SK-N-MC (cell line): ENCODE data around the gene EPDR1.

Source experiments
- DNase-seq: peaks from one replicate; pipeline ENCODE4 v3.0.0-alpha.2; 2011; ENCODE audit warnings: low read depth, low spot score
- H3K27ac ChIP-seq: fragments of 200-600 bp; sonication (generic); 2 replicates; pipeline ENCODE4 v1.5.1; 2016; ENCODE audit warnings: mixed run types
- H3K36me3 ChIP-seq: fragments of 200-600 bp; sonication (generic); 2 replicates; pipeline ENCODE4 v1.6.1; 2017; ENCODE audit warnings: antibody characterized with exemption, low read length, mixed read lengths; ENCODE audit not compliant: insufficient read depth
- H3K4me3 ChIP-seq: fragments of 200-600 bp; sonication (generic); 2 replicates; pipeline ENCODE4 v1.5.1; 2016
- H3K9ac ChIP-seq: fragments of 200-600 bp; sonication (generic); 2 replicates; pipeline ENCODE4 v1.8.0; 2017; ENCODE audit warnings: mixed run types, mixed read lengths; ENCODE audit not compliant: insufficient read length
- H3K9me3 ChIP-seq: fragments of 200-600 bp; sonication (generic); 2 replicates; pipeline ENCODE4 v1.6.1; 2017; ENCODE audit warnings: low read depth, mild to moderate bottlenecking, antibody characterized with exemption, low read length, moderate library complexity, mixed read lengths
- EZH2 ChIP-seq: fragments of 200-600 bp; sonication (generic); IDR thresholded peaks from one replicate; pipeline ENCODE4 v1.6.1; 2017; ENCODE audit warnings: antibody characterized with exemption
- FOXP2 ChIP-seq: optimal IDR thresholded peaks from 2 replicates; pipeline ENCODE3; 2011; ENCODE audit warnings: mild to moderate bottlenecking, moderate library complexity; ENCODE audit not compliant: insufficient read depth; ENCODE audit errors: extremely low read length, control extremely low read depth
- POLR2AphosphoS5 ChIP-seq: IDR thresholded peaks from 2 replicates; pipeline ENCODE4 v1.6.1; 2012; ENCODE audit warnings: mild to moderate bottlenecking, low read depth, low read length, borderline replicate concordance

Gene EPDR1

DNA sequence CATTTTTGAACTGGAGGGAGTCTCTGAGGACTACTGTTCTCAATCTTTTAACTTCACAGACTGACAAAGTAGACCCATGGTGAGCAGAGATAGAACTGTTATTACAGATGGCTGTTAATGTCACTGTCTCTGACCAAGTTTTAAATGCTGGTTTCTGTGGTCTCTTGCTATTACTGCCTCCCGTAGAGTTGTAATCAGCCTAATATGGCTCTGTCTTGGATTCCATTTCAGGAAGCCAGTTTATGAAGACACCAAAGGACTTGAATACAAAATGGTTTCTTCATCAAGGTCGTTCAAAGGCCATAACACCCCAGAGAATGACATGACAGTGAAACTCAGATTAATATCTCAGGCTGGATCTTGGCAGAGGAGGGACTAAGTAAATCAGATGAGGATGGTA, 7.7 kb upstream of the EPDR1 start:
- no peak for DNase-seq
- Histone ChIP-seq H3K4me3 (no peak overlapping the region), H3K9ac (no peak overlapping the region), H3K27ac (no peak overlapping the region), H3K36me3 (no peaks in the 10 kb centered on the region), H3K9me3 (no peaks in the 10 kb centered on the region)
- no peak for TF ChIP-seq POLR2AphosphoS5
- TF ChIP-seq EZH2, result no peak
- no peak for TF ChIP-seq FOXP2

DNA sequence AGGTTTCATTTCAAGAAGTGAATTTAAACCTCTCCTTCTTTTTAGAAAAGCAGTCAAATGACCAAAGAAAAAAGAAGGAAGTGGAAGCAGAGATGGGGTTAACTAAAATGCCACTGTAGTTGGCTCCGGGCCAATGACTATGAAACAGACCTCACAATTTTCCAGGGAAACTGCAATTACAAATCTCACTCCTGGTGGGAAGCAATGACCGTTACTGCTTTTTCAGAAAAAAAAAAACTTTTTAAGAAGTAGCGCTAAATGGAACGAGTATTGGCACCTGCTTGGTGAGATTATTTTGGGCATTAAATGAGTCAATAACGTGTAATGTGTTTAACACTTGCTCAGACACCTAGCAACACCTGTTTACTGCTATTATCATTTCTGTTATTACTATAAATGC, 5.0 kb upstream of the EPDR1 start:
- no peak for TF ChIP-seq EZH2
- TF ChIP-seq FOXP2, result no peak
- TF ChIP-seq POLR2AphosphoS5, result no peak
- H3K27ac ChIP-seq, result no peak overlapping the region
- no peak overlapping the region for H3K4me3 ChIP-seq
- no peaks in the 10 kb centered on the region for H3K36me3 ChIP-seq
- no peak overlapping the region for H3K9ac ChIP-seq
- H3K9me3 ChIP-seq, result no peaks in the 10 kb centered on the region
- DNase-seq, result no peak

DNA sequence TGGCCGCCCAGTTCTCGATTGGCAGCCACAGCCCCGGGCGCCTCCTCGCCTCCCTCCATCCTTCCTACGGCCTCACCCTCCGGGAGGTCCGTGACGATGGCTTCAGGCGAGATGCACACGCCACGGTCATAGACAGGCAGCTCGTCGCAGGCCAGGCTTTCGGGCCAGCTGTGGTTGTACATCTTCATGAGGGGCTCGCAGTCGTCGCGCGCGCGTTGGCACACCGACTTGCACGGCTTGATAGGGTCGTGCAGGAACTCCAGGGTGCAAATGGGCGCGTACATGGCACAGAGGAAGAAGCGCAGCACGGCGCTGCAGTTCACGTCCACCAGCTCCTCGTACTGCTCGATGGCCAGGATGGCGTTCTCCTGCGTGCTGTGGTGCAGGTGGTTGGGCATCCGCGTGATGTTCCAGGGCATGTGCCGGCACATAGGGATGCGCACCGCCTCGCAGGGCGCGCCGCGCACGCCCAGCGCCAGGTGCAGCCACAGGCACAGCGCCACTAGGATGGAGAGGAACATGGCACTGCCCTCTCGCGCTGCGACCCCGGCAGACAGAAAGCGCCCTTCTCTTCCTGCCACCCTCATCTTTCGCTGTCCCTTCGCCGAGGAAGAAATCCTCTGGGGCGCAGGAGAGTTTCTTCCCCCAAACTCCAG, 4.3 kb upstream of the EPDR1 start:
- TF ChIP-seq POLR2AphosphoS5, result no peak
- no peak for TF ChIP-seq EZH2
- TF ChIP-seq FOXP2, result no peak
- H3K27ac ChIP-seq, result no peak overlapping the region
- DNase-seq, result no peak
- no peaks in the 10 kb centered on the region for H3K36me3 ChIP-seq
- H3K9ac ChIP-seq, result no peak overlapping the region
- H3K4me3 ChIP-seq, result peak overlapping the region; percentile 69
- H3K9me3 ChIP-seq, result no peaks in the 10 kb centered on the region

DNA sequence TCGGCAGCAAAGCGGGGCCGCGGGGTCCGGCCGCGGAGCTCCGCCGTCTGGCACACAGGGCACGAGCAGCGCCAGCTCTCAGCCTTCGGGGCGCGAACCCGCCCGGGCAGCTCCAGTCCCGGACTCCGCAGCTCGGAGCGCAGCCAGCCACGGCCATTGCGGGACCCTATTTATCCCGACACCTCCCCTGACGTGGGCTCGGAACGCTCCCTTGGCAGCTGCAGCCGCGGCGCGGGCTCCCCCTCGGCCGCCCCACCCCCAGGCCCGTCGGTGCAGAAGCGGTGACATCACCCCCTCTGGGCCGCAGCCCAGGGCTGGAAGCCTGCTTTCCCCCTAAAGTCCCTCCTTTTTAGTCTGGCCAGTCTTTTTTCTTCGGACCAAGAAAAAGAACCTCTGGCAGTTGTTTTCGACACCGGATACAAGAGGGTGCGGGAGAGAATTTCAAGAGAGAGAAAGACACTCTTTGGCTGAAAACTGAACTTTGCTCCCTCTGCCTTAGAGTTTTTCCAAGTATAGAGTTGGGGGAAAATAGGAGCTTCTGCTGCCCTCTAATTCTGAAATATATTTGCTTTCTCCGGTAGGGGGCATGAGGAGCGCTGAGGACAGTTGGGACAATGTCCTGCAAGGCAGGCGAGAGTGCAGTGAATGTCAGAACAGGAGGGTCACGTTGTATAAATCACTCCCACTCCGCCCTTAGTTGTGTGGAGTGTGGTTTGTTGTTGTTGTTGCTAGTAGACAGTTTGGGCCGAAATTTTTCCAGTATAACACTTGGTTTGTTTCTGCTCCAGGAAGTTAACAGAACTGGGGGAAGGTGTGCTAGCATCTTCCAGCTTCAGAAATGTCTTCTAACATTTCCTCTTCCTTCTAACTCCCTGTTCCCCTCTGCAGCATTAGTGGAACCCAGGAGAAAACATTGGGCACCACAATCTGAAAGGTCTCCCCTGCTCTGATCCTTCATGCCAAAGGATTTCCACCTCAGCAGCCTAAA, 3.5 kb upstream of the EPDR1 start, which contains the start of gene SFRP4:
Gene SFRP4, minus strand, starts transcription at position 145 of the 988 bp plus-strand sequence. CDS start 280 bp downstream, outside the sequence.
- TF ChIP-seq POLR2AphosphoS5 (no peak), FOXP2 (no peak), EZH2 (no peak)
- Histone ChIP-seq H3K4me3 (peak within 1 kb of the TSS; percentile 69), H3K9me3 (no peaks in the 10 kb centered on the region), H3K27ac (no peak within 1 kb of the TSS), H3K9ac (peak within 1 kb of the TSS; percentile 44), H3K36me3 (no peaks in the 10 kb centered on the region)
- no peak for DNase-seq

DNA sequence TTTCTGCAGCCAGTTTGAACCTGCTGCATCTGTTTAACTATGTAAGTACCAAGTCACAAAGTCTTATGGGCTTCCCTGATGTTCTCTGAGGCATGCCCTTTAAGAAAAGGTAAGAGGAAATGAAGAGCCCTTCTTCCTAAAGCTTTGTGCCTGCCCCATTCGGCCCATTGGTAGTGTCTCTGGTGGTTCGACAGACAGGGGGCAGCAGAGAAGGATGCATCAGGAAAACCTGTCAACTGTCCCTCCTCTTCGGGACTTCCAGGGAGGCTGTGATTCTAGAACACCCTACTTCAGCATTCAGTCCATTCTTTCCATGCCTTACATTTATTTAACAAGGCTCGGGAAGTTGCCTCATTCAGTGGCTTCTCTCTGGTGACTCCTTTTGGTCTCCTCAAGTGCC, 1.9 kb upstream of the EPDR1 start:
- Histone ChIP-seq H3K9me3 (no peaks in the 10 kb centered on the region), H3K4me3 (no peak overlapping the region), H3K36me3 (peaks cover 9% of the 10 kb centered on the region; the same call in 1 of the 2 replicates), H3K27ac (no peak overlapping the region), H3K9ac (no peak overlapping the region)
- TF ChIP-seq FOXP2 (no peak), POLR2AphosphoS5 (no peak), EZH2 (no peak)
- no peak for DNase-seq

DNA sequence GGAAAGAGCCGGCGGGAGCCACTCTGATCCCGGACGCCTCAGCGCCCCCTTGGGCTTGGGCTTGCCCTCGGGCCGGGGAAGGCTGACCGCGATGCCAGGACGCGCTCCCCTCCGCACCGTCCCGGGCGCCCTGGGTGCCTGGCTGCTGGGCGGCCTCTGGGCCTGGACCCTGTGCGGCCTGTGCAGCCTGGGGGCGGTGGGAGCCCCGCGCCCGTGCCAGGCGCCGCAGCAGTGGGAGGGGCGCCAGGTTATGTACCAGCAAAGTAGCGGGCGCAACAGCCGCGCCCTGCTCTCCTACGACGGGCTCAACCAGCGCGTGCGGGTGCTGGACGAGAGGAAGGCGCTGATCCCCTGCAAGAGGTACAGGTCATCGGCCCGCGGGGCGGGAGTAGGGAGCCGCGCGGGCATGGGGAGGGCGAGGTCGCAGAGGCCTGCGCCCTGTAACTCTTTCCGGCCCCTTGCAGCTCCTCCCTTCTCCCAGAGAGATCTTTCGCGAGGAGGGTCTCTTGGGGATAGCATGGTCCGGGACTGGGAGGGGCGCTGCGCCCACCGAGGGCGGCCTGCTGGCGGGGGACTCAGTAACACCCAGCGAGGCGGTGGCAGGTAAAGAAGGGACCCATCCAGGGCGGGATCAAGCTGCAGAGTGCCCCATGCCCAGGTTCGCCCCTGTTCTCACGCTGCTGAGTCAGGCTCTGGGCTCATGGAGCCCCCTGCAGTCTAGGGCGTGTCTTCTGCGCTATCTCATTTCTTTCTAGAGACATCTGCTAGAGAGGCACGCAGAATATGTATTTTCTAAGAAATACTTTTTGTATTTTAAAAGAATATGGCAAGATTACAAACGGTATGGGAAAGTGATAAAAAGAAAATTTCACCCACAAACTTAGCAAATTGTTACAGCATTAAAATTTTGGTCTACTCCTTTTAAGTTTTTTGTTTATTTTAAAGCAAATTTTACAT, 687 bp downstream of the EPDR1 start:
- peaks cover 9% of the 10 kb centered on the region; the same call in 1 of the 2 replicates for H3K9me3 ChIP-seq
- peak overlapping the region; percentile 48; the same call in 1 of the 2 replicates for H3K27ac ChIP-seq
- DNase-seq, result no peak
- H3K36me3 ChIP-seq, result peaks cover 35% of the 10 kb centered on the region
- peak overlapping the region; percentile 96 for H3K4me3 ChIP-seq
- peak overlapping the region; percentile 86 for H3K9ac ChIP-seq
- TF ChIP-seq POLR2AphosphoS5, result peak; percentile 61; the same call in 1 of the 2 replicates
- no peak for TF ChIP-seq FOXP2
- TF ChIP-seq EZH2, result no peak

DNA sequence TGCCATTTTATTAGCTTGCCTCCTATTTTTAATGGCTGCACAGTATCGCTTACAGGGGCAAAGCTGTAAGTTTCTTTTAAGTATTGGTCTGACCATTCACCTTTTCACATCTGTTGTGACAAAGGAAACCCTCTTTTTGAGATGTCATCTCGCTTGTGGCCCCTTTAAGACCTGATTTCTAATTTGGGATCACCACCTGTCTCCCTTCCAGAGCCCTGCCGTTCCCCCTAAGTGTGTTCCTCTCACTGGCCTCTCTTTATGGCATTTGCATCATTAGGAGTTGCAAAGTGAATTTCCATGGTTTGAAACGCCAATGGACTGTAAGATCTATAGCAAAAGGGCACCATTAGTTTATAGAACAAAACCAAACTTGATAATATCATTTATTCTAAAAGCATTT, 1.4 kb downstream of the EPDR1 start:
- DNase-seq, result no peak
- Histone ChIP-seq H3K4me3 (peak overlapping the region; percentile 96), H3K9me3 (peaks cover 9% of the 10 kb centered on the region; the same call in 1 of the 2 replicates), H3K9ac (peak overlapping the region; percentile 86), H3K27ac (no peak overlapping the region), H3K36me3 (peaks cover 36% of the 10 kb centered on the region)
- TF ChIP-seq EZH2 (no peak), FOXP2 (no peak), POLR2AphosphoS5 (no peak)

DNA sequence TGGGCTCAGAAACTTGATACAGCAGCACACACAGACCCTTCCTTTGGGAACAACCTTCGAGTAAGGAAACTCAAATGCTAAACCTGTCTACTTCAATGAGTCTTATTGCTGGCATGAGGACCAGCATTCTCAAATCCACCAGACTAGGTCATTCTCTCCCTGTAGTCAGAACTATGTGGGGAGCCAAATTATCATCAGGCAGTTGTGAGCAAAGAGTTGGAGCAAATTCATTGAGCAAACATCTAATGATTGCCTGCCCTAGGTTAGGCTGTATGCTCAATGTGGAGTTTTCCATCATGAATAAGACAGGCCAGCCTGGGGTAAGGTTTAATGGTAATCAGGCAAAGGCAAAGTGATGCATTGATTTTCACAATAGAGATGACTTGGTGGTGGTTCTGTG, 3.6 kb downstream of the EPDR1 start:
- Histone ChIP-seq H3K36me3 (peaks cover 36% of the 10 kb centered on the region), H3K9me3 (peaks cover 9% of the 10 kb centered on the region; the same call in 1 of the 2 replicates), H3K4me3 (no peak overlapping the region), H3K9ac (no peak overlapping the region), H3K27ac (no peak overlapping the region)
- TF ChIP-seq EZH2, result no peak
- no peak for TF ChIP-seq POLR2AphosphoS5
- TF ChIP-seq FOXP2, result no peak
- no peak for DNase-seq
